Stimulated activated CD8-positive, alpha-beta memory T cell treated with anti-CD3 and anti-CD28 coated beads, Interleukin-7, amount 100 ng/mL, for 1 hour (primary cell): ENCODE results near the gene CATSPERB.
"Not testable (repeated sequence)": the region's sequence is repeated elsewhere in the genome, so short reads cannot be mapped to it uniquely, and the experiment has no call there.

Source experiments
- DNase-seq, 2 donors: peaks; one replicate each; pipeline ENCODE4 v3.0.0-alpha.2; 2020; ENCODE audit warnings: low read depth in 2 of 2

CATSPERB gene

GRCh38 chr14:91667101-91667500, 64.8 kb downstream of the CATSPERB start:
- not testable (repeated sequence) for DNase-seq

GRCh38 chr14:91660790-91661189, 71.1 kb downstream of the CATSPERB start:
- no peak for DNase-seq

- DNase-seq, result no peak
Observed at GRCh38 chr14:91654836-91655235, 77.0 kb downstream of the CATSPERB start.

- DNase-seq, result no peak
Observed at GRCh38 chr14:91653451-91653850, 78.4 kb downstream of the CATSPERB start.

GRCh38 chr14:91649930-91650329, 82.0 kb downstream of the CATSPERB start:
- no peak for DNase-seq

GRCh38 chr14:91647856-91648255, 84.0 kb downstream of the CATSPERB start:
- no peak for DNase-seq

- DNase-seq, result no peak
Observed at GRCh38 chr14:91636604-91637003, 95.3 kb downstream of the CATSPERB start.

- DNase-seq, result no peak
Observed at GRCh38 chr14:91624757-91625156, 107.1 kb downstream of the CATSPERB start.

GRCh38 chr14:91614187-91614586, 117.7 kb downstream of the CATSPERB start:
- no peak for DNase-seq

GRCh38 chr14:91613459-91614112, 118.3 kb downstream of the CATSPERB start:
- DNase-seq, result no peak

- no peak for DNase-seq
Observed at GRCh38 chr14:91611528-91611927, 120.4 kb downstream of the CATSPERB start.

- no peak for DNase-seq
Observed at GRCh38 chr14:91609161-91609560, 122.7 kb downstream of the CATSPERB start.

GRCh38 chr14:91607322-91608047, 124.4 kb downstream of the CATSPERB start:
- no peak for DNase-seq

GRCh38 chr14:91606851-91607250, 125.0 kb downstream of the CATSPERB start:
- DNase-seq, result no peak

- DNase-seq, result not testable (repeated sequence)
Observed at GRCh38 chr14:91604611-91605010, 127.3 kb downstream of the CATSPERB start.

- DNase-seq, result no peak
Observed at GRCh38 chr14:91599994-91600393, 131.9 kb downstream of the CATSPERB start.

GRCh38 chr14:91595736-91596135, 136.2 kb downstream of the CATSPERB start:
- no peak for DNase-seq

- not testable (repeated sequence) for DNase-seq
Observed at GRCh38 chr14:91593957-91594356, 137.9 kb downstream of the CATSPERB start.

- no peak for DNase-seq
Observed at GRCh38 chr14:91586410-91586809, 145.5 kb downstream of the CATSPERB start.

- DNase-seq, result no peak
Observed at GRCh38 chr14:91585856-91586255, 146.0 kb downstream of the CATSPERB start.

- no peak for DNase-seq
Observed at GRCh38 chr14:91582761-91583160, 149.1 kb downstream of the CATSPERB start.

- no peak for DNase-seq
Observed at GRCh38 chr14:91580876-91581577, 150.9 kb downstream of the CATSPERB start.
